Neural cell (in vitro differentiated cells): ENCODE measurements around the gene RNF182. TPM values are rescaled to one million over a fixed set of nuclear protein-coding genes. Genes with fewer than 3 reads are reported as not detected.

Experiments used
- H2AFZ ChIP-seq: fragments of 200-600, 300-800 bp; sonication (generic), shearing (Covaris generic); 2 replicates; pipeline ENCODE4 v1.6.0; 2014; ENCODE audit warnings: low read depth, mild to moderate bottlenecking, antibody characterized with exemption, low read length, moderate library complexity
- H3F3A ChIP-seq: fragments of 200-600 bp; shearing (Covaris generic); 2 replicates; pipeline ENCODE4 v1.6.1; 2016; ENCODE audit warnings: mild to moderate bottlenecking, moderate library complexity, mixed read lengths, antibody characterized with exemption, low read length; ENCODE audit not compliant: insufficient read depth, poor library complexity, severe bottlenecking
- H3K27ac ChIP-seq: fragments of 200-600, 300-800 bp; sonication (generic), shearing (Covaris generic); 2 replicates; pipeline ENCODE4 v1.5.1; 2014; ENCODE audit warnings: mild to moderate bottlenecking, low read length, moderate library complexity
- H3K27me3 ChIP-seq: fragments of 300-800, 200-600 bp; sonication (generic), shearing (Covaris generic); 2 replicates; pipeline ENCODE4 v1.6.0; 2014; ENCODE audit warnings: mild to moderate bottlenecking, low read depth, low read length, moderate library complexity; ENCODE audit not compliant: insufficient read depth
- H3K36me3 ChIP-seq: fragments of 300-800, 200-600 bp; sonication (generic), shearing (Covaris generic); 2 replicates; pipeline ENCODE4 v1.5.1; 2014; ENCODE audit warnings: mild to moderate bottlenecking, antibody characterized with exemption, low read length, moderate library complexity; ENCODE audit not compliant: insufficient read depth
- H3K4me2 ChIP-seq: fragments of 300-800, 200-600 bp; sonication (generic), shearing (Covaris generic); 2 replicates; pipeline ENCODE4 v1.6.0; 2014; ENCODE audit warnings: mild to moderate bottlenecking, low read length
- H3K4me3 ChIP-seq: fragments of 300-800, 200-600 bp; sonication (generic), shearing (Covaris generic); 2 replicates; pipeline ENCODE4 v1.5.1; 2014; ENCODE audit warnings: mild to moderate bottlenecking, low read length, moderate library complexity
- H3K79me2 ChIP-seq: fragments of 200-600 bp; shearing (Covaris generic); replicated peaks from 2 replicates; pipeline ENCODE4 v1.6.0; 2014; ENCODE audit warnings: mild to moderate bottlenecking, low read length, moderate library complexity; ENCODE audit not compliant: insufficient read depth
- H3K9ac ChIP-seq: fragments of 300-800, 200-600 bp; sonication (generic), shearing (Covaris generic); 2 replicates; pipeline ENCODE4 v1.6.1; 2016; ENCODE audit warnings: mild to moderate bottlenecking, low read length, mixed read lengths
- H3K9me2 ChIP-seq: fragments of 200-600 bp; shearing (Covaris generic); 2 replicates; pipeline ENCODE4 v1.6.1; 2016; ENCODE audit warnings: mild to moderate bottlenecking, low read length, mixed read lengths; ENCODE audit not compliant: insufficient read depth
- H3K9me3 ChIP-seq: fragments of 200-600, 300-800 bp; sonication (generic), shearing (Covaris generic); 2 replicates; pipeline ENCODE4 v1.6.1; 2016; ENCODE audit warnings: mild to moderate bottlenecking, mixed run types, low read length, moderate library complexity, mixed read lengths
- H4K20me1 ChIP-seq: fragments of 200-600 bp; shearing (Covaris generic); 2 replicates; pipeline ENCODE4 v1.6.1; 2016; ENCODE audit warnings: mild to moderate bottlenecking, mixed run types; ENCODE audit not compliant: insufficient read depth
- EP300 ChIP-seq: fragments of 450-650 bp; conservative IDR thresholded peaks from 2 replicates; pipeline ENCODE4 v1.6.1; 2014; ENCODE audit warnings: antibody characterized with exemption, mild to moderate bottlenecking, moderate library complexity; ENCODE audit not compliant: poor library complexity, severe bottlenecking
- EZH2 ChIP-seq: fragments of 200-600, 300-800 bp; shearing (Covaris generic), sonication (generic); IDR thresholded peaks from 2 replicates; pipeline ENCODE4 v1.6.1; 2014; ENCODE audit warnings: antibody characterized with exemption, low read length, borderline replicate concordance, mild to moderate bottlenecking; ENCODE audit not compliant: insufficient read depth, poor library complexity, severe bottlenecking
- MXI1 ChIP-seq: fragments of 450-650 bp; conservative IDR thresholded peaks from 2 replicates; pipeline ENCODE4 v1.6.1; 2014; ENCODE audit warnings: antibody characterized with exemption, mild to moderate bottlenecking; ENCODE audit not compliant: poor library complexity, severe bottlenecking
- POLR2AphosphoS5 ChIP-seq: IDR thresholded peaks from 2 replicates; pipeline ENCODE4 v1.6.1; 2012
- RAD21 ChIP-seq: fragments of 450-650 bp; conservative IDR thresholded peaks from 2 replicates; pipeline ENCODE4 v1.6.1; 2014; ENCODE audit warnings: antibody characterized with exemption, mild to moderate bottlenecking, moderate library complexity
- TAF1 ChIP-seq: IDR thresholded peaks from 2 replicates; pipeline ENCODE4 v1.6.1; 2012; ENCODE audit warnings: low read depth
- polyA plus RNA-seq: library from polyadenylated mRNA; depleted of rRNA; stranded (reverse); fragments of >200 nt; gene quantifications from 2 replicates; pipeline ENCODE4 v1.2.3, GENCODE V29; 2014
- TF ChIP-seq, protein P1 (sequence below): IDR thresholded peaks from 2 replicates; pipeline ENCODE4 v1.6.1; 2012; ENCODE audit warnings: borderline replicate concordance
- TF ChIP-seq, protein P2 (sequence below): fragments of 450-650 bp; IDR thresholded peaks from 2 replicates; pipeline ENCODE4 v1.5.1; 2014; ENCODE audit warnings: antibody characterized with exemption, mild to moderate bottlenecking, moderate library complexity; ENCODE audit not compliant: poor library complexity, severe bottlenecking

The RNF182 gene
- polyA plus RNA-seq, 1 donor from 2014 or later: 8.0 TPM

- H3K4me2 ChIP-seq: no peak overlapping the region
- no peaks in the 10 kb centered on the region for H3K36me3 ChIP-seq
- H3K9ac ChIP-seq: no peak overlapping the region
Measured at GRCh38 chr6:13886949-13887348, 37.8 kb upstream of the RNF182 start.

GRCh38 chr6:13892017-13892645 lies 32.6 kb upstream of the RNF182 start:
- Histone ChIP-seq H2AFZ (no peak overlapping the region), H3K4me3 (no peak overlapping the region)

More at GRCh38 chr6:13886949-13887348, 37.8 kb upstream of the RNF182 start:
- no peaks in the 10 kb centered on the region for H3F3A ChIP-seq
- TF ChIP-seq EP300 (no peak), RAD21 (no peak)
- TF ChIP-seq, protein P1, sequence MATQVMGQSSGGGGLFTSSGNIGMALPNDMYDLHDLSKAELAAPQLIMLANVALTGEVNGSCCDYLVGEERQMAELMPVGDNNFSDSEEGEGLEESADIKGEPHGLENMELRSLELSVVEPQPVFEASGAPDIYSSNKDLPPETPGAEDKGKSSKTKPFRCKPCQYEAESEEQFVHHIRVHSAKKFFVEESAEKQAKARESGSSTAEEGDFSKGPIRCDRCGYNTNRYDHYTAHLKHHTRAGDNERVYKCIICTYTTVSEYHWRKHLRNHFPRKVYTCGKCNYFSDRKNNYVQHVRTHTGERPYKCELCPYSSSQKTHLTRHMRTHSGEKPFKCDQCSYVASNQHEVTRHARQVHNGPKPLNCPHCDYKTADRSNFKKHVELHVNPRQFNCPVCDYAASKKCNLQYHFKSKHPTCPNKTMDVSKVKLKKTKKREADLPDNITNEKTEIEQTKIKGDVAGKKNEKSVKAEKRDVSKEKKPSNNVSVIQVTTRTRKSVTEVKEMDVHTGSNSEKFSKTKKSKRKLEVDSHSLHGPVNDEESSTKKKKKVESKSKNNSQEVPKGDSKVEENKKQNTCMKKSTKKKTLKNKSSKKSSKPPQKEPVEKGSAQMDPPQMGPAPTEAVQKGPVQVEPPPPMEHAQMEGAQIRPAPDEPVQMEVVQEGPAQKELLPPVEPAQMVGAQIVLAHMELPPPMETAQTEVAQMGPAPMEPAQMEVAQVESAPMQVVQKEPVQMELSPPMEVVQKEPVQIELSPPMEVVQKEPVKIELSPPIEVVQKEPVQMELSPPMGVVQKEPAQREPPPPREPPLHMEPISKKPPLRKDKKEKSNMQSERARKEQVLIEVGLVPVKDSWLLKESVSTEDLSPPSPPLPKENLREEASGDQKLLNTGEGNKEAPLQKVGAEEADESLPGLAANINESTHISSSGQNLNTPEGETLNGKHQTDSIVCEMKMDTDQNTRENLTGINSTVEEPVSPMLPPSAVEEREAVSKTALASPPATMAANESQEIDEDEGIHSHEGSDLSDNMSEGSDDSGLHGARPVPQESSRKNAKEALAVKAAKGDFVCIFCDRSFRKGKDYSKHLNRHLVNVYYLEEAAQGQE: no peak
- no peaks in the 10 kb centered on the region for H3K27me3 ChIP-seq
- H2AFZ ChIP-seq: no peak overlapping the region
- H3K4me3 ChIP-seq: no peak overlapping the region
- H3K27ac ChIP-seq: no peak overlapping the region
- H3K9me2 ChIP-seq: no peaks in the 10 kb centered on the region
- H3K9me3 ChIP-seq: no peaks in the 10 kb centered on the region
- no peaks in the 10 kb centered on the region for H3K79me2 ChIP-seq
- no peaks in the 10 kb centered on the region for H4K20me1 ChIP-seq

More at GRCh38 chr6:13892017-13892645, 32.6 kb upstream of the RNF182 start:
- Histone ChIP-seq H3K36me3 (no peaks in the 10 kb centered on the region), H3K9me3 (no peaks in the 10 kb centered on the region), H3K4me2 (no peak overlapping the region), H3K27me3 (no peaks in the 10 kb centered on the region), H3K27ac (no peak overlapping the region), H3K9me2 (no peaks in the 10 kb centered on the region), H3K79me2 (no peaks in the 10 kb centered on the region), H3F3A (no peaks in the 10 kb centered on the region), H3K9ac (no peak overlapping the region), H4K20me1 (no peaks in the 10 kb centered on the region)
- no peak for TF ChIP-seq EP300
- no peak for TF ChIP-seq RAD21
- TF ChIP-seq, protein P1: no peak
- TF ChIP-seq POLR2AphosphoS5: no peak
- no peak for TF ChIP-seq TAF1
- TF ChIP-seq, protein P2, sequence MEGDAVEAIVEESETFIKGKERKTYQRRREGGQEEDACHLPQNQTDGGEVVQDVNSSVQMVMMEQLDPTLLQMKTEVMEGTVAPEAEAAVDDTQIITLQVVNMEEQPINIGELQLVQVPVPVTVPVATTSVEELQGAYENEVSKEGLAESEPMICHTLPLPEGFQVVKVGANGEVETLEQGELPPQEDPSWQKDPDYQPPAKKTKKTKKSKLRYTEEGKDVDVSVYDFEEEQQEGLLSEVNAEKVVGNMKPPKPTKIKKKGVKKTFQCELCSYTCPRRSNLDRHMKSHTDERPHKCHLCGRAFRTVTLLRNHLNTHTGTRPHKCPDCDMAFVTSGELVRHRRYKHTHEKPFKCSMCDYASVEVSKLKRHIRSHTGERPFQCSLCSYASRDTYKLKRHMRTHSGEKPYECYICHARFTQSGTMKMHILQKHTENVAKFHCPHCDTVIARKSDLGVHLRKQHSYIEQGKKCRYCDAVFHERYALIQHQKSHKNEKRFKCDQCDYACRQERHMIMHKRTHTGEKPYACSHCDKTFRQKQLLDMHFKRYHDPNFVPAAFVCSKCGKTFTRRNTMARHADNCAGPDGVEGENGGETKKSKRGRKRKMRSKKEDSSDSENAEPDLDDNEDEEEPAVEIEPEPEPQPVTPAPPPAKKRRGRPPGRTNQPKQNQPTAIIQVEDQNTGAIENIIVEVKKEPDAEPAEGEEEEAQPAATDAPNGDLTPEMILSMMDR: no peak
- TF ChIP-seq EZH2: no peak
- TF ChIP-seq MXI1: no peak
